GM18508 (cell line): ENCODE data around the gene RGPD5.
"Not testable (repeated sequence)": the region's sequence is repeated elsewhere in the genome, so short reads cannot be mapped to it uniquely, and the experiment has no call there.

Source experiments
- ATAC-seq: cut with Tn5 transposase; IDR thresholded peaks from one replicate; pipeline ENCODE4 v1.9.1; 2021; ENCODE audit warnings: moderate number of reproducible peaks; ENCODE audit not compliant: insufficient read depth, unreplicated experiment

Gene RGPD5

GRCh38 chr2:109889909-109890308 lies 95.8 kb downstream of the RGPD5 start:
- ATAC-seq = not testable (repeated sequence)

- not testable (repeated sequence) for ATAC-seq
These were observed 96.9 kb downstream of the RGPD5 start for GRCh38 chr2:109891024-109891423.

GRCh38 chr2:109893736-109894135 lies 99.6 kb downstream of the RGPD5 start:
- ATAC-seq = not testable (repeated sequence)

GRCh38 chr2:109894141-109894540 lies 100.0 kb downstream of the RGPD5 start:
- ATAC-seq = not testable (repeated sequence)

- not testable (repeated sequence) for ATAC-seq
These were observed 101.2 kb downstream of the RGPD5 start for GRCh38 chr2:109895090-109895869.

GRCh38 chr2:109896212-109896611 lies 102.1 kb downstream of the RGPD5 start:
- ATAC-seq = peak; percentile 93

GRCh38 chr2:109897769-109898461 lies 103.8 kb downstream of the RGPD5 start:
- not testable (repeated sequence) for ATAC-seq

- ATAC-seq = not testable (repeated sequence)
These were observed 104.6 kb downstream of the RGPD5 start, which contains the start of gene LIMS3 for GRCh38 chr2:109898462-109899336. TSS of gene LIMS3 (plus strand) at chr2:109898688. CDS start at chr2:109898729, 41 bp downstream.

- ATAC-seq = not testable (repeated sequence)
These were observed 111.7 kb downstream of the RGPD5 start for GRCh38 chr2:109905796-109906195.
